Stimulated activated CD8-positive, alpha-beta memory T cell treated with anti-CD3 and anti-CD28 coated beads, Interleukin-15, amount 100 ng/mL, for 1 hour (primary cell): ENCODE measurements around the gene NSF.
"Not testable (repeated sequence)": the region's sequence is repeated elsewhere in the genome, so short reads cannot be mapped to it uniquely, and the experiment has no call there.

ENCODE experiments used
- DNase-seq: peaks from one replicate; pipeline ENCODE4 v3.0.0-alpha.2; 2020; ENCODE audit warnings: low read depth

The NSF gene

GRCh38 chr17:46628753-46629436, 38.4 kb downstream of the NSF start:
- not testable (repeated sequence) for DNase-seq

- DNase-seq = not testable (repeated sequence)
Observed at GRCh38 chr17:46632146-46632545, 41.7 kb downstream of the NSF start.

GRCh38 chr17:46634844-46635243, 44.4 kb downstream of the NSF start:
- DNase-seq = not testable (repeated sequence)

- DNase-seq = not testable (repeated sequence)
Observed at GRCh38 chr17:46641861-46642656, 51.6 kb downstream of the NSF start.

GRCh38 chr17:46647251-46647650, 56.8 kb downstream of the NSF start:
- not testable (repeated sequence) for DNase-seq

GRCh38 chr17:46647688-46648278, 57.3 kb downstream of the NSF start:
- DNase-seq = not testable (repeated sequence)

- DNase-seq = not testable (repeated sequence)
Observed at GRCh38 chr17:46649246-46649645, 58.8 kb downstream of the NSF start.

- DNase-seq = not testable (repeated sequence)
Observed at GRCh38 chr17:46652024-46652643, 61.7 kb downstream of the NSF start.

- DNase-seq = not testable (repeated sequence)
Observed at GRCh38 chr17:46658235-46658634, 67.8 kb downstream of the NSF start.

GRCh38 chr17:46659702-46660101, 69.2 kb downstream of the NSF start:
- not testable (repeated sequence) for DNase-seq

GRCh38 chr17:46663123-46663522, 72.7 kb downstream of the NSF start:
- not testable (repeated sequence) for DNase-seq

GRCh38 chr17:46663552-46663951, 73.1 kb downstream of the NSF start:
- not testable (repeated sequence) for DNase-seq

- not testable (repeated sequence) for DNase-seq
Observed at GRCh38 chr17:46665969-46666368, 75.5 kb downstream of the NSF start.

- not testable (repeated sequence) for DNase-seq
Observed at GRCh38 chr17:46670789-46671188, 80.3 kb downstream of the NSF start.

GRCh38 chr17:46672777-46673176, 82.3 kb downstream of the NSF start:
- not testable (repeated sequence) for DNase-seq

GRCh38 chr17:46677819-46678218, 87.3 kb downstream of the NSF start:
- DNase-seq = not testable (repeated sequence)

GRCh38 chr17:46683653-46684052, 93.2 kb downstream of the NSF start:
- DNase-seq = not testable (repeated sequence)

- DNase-seq = not testable (repeated sequence)
Observed at GRCh38 chr17:46685284-46685683, 94.8 kb downstream of the NSF start.

- not testable (repeated sequence) for DNase-seq
Observed at GRCh38 chr17:46692196-46692595, 101.7 kb downstream of the NSF start.

- not testable (repeated sequence) for DNase-seq
Observed at GRCh38 chr17:46693283-46693682, 102.8 kb downstream of the NSF start.

- DNase-seq = not testable (repeated sequence)
Observed at GRCh38 chr17:46696522-46696921, 106.1 kb downstream of the NSF start.

GRCh38 chr17:46699014-46699413, 108.5 kb downstream of the NSF start:
- DNase-seq = not testable (repeated sequence)
